HCT116 (cell line): ENCODE data around the gene DHRS7B.

Experiments
- CEBPB ChIP-seq: IDR thresholded peaks from 2 replicates; pipeline ENCODE4 v1.6.1; 2012; ENCODE audit warnings: low read depth
- EGR1 ChIP-seq: IDR thresholded peaks from 2 replicates; pipeline ENCODE4 v1.6.1; 2012; ENCODE audit warnings: low read depth
- EZH2phosphoT487 ChIP-seq: fragments of 200-600 bp; IDR thresholded peaks from 2 replicates; pipeline ENCODE4 v1.6.1; 2018; ENCODE audit warnings: antibody characterized with exemption, borderline replicate concordance
- JUND ChIP-seq: IDR thresholded peaks from 2 replicates; pipeline ENCODE4 v1.6.1; 2012
- POLR2A ChIP-seq: IDR thresholded peaks from 2 replicates; pipeline ENCODE4 v1.7.0; 2011; ENCODE audit warnings: borderline replicate concordance; ENCODE audit not compliant: insufficient read depth, insufficient read length; ENCODE audit errors: extremely low read depth
- SP1 ChIP-seq: IDR thresholded peaks from 2 replicates; pipeline ENCODE4 v1.6.1; 2012; ENCODE audit warnings: low read depth
- TCF7L2 ChIP-seq: IDR thresholded peaks from 2 replicates; pipeline ENCODE4 v1.7.0; 2011; ENCODE audit warnings: borderline replicate concordance, inconsistent platforms; ENCODE audit not compliant: insufficient read depth, insufficient read length; ENCODE audit errors: extremely low read depth
- YY1 ChIP-seq: IDR thresholded peaks from 2 replicates; pipeline ENCODE4 v1.6.1; 2011; ENCODE audit warnings: low read length, low read depth, moderate library complexity, mild to moderate bottlenecking; ENCODE audit not compliant: insufficient replicate concordance; ENCODE audit errors: extremely low read depth
- ZNF274 ChIP-seq: fragments of 200-500 bp; sonication (Bioruptor generic); IDR thresholded peaks from 2 replicates; pipeline ENCODE4 v1.6.1; 2014; ENCODE audit warnings: mild to moderate bottlenecking, low read depth, low read length, inconsistent platforms
- TF ChIP-seq, protein P1 (sequence below), 3 experiments: fragments of 200-600 bp in 1 of 3; sonication (generic) in 1 of 3; IDR thresholded peaks in 2 of 3; conservative IDR thresholded peaks in 1 of 3; 2 replicates each; pipeline ENCODE4 v1.5.1; 2012 to 2017; ENCODE audit warnings: low read depth in 2 of 3, low read length in 2 of 3, antibody characterized with exemption in 1 of 3, borderline replicate concordance in 1 of 3, control low read depth in 1 of 3, mild to moderate bottlenecking in 1 of 3, mixed read lengths in 1 of 3, mixed run types in 1 of 3, moderate library complexity in 1 of 3; ENCODE audit not compliant: insufficient read depth in 1 of 3
- TF ChIP-seq, protein P2 (sequence below): IDR thresholded peaks from 2 replicates; pipeline ENCODE4 v1.6.1; 2012; ENCODE audit warnings: low read depth

DNA sequence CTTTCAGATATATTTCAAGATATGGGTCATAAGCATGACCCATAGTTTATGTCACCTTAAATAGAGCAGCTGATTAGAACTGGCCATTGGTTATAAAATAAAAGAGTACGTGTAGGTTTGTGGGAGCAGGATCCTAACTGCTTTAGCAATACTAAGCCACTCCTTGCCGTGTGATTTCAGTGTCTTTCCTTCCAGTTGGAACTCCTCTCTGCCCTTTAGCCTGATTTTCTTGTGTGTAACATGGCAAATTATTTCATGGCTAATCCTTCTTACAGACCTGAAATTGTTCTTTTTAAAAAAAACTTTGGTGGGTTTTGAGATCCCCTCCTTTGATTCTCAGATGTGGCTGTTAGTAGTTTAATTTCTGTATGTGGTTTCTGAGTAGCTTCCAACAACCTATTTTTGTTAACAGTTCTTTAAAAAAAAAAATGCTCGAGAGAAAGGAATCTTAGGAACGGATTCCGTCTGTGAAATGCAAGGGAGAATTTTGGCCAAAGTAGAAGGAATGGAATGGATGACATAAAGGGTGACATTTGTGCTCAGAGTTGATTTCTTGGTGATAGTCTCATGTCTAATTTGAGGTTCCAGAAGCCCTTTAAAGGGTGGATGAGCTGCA is 39.9 kb downstream of the DHRS7B start:
- TF ChIP-seq, protein P1, sequence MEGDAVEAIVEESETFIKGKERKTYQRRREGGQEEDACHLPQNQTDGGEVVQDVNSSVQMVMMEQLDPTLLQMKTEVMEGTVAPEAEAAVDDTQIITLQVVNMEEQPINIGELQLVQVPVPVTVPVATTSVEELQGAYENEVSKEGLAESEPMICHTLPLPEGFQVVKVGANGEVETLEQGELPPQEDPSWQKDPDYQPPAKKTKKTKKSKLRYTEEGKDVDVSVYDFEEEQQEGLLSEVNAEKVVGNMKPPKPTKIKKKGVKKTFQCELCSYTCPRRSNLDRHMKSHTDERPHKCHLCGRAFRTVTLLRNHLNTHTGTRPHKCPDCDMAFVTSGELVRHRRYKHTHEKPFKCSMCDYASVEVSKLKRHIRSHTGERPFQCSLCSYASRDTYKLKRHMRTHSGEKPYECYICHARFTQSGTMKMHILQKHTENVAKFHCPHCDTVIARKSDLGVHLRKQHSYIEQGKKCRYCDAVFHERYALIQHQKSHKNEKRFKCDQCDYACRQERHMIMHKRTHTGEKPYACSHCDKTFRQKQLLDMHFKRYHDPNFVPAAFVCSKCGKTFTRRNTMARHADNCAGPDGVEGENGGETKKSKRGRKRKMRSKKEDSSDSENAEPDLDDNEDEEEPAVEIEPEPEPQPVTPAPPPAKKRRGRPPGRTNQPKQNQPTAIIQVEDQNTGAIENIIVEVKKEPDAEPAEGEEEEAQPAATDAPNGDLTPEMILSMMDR (IDR thresholded peaks at IDR 0.05 in 2 of 3, conservative IDR thresholded peaks at IDR 0.05 in 1 of 3; ENCODE audit: borderline replicate concordance in 1 of 3, insufficient read depth in 1 of 3, low read depth in 2 of 3, low read length in 2 of 3): no peak
- TF ChIP-seq SP1 (no peak), EZH2phosphoT487 (no peak), YY1 (no peak), CEBPB (no peak), JUND (no peak), ZNF274 (no peak), TCF7L2 (no peak), EGR1 (no peak), POLR2A (no peak)
- TF ChIP-seq, protein P2, sequence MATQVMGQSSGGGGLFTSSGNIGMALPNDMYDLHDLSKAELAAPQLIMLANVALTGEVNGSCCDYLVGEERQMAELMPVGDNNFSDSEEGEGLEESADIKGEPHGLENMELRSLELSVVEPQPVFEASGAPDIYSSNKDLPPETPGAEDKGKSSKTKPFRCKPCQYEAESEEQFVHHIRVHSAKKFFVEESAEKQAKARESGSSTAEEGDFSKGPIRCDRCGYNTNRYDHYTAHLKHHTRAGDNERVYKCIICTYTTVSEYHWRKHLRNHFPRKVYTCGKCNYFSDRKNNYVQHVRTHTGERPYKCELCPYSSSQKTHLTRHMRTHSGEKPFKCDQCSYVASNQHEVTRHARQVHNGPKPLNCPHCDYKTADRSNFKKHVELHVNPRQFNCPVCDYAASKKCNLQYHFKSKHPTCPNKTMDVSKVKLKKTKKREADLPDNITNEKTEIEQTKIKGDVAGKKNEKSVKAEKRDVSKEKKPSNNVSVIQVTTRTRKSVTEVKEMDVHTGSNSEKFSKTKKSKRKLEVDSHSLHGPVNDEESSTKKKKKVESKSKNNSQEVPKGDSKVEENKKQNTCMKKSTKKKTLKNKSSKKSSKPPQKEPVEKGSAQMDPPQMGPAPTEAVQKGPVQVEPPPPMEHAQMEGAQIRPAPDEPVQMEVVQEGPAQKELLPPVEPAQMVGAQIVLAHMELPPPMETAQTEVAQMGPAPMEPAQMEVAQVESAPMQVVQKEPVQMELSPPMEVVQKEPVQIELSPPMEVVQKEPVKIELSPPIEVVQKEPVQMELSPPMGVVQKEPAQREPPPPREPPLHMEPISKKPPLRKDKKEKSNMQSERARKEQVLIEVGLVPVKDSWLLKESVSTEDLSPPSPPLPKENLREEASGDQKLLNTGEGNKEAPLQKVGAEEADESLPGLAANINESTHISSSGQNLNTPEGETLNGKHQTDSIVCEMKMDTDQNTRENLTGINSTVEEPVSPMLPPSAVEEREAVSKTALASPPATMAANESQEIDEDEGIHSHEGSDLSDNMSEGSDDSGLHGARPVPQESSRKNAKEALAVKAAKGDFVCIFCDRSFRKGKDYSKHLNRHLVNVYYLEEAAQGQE: no peak
